OCI-LY7 (cell line): ENCODE measurements around the gene DOK7. TPM values are rescaled to one million over a fixed set of nuclear protein-coding genes. Genes with fewer than 3 reads are reported as not detected.

ENCODE experiments used
- BruUV-seq: library from RNA; stranded (reverse); fragments of 400-500 nt; replicated peaks from 2 replicates; lab custom pipeline; 2021; lab: Mats Ljungman, UMichigan
- CTCF ChIA-PET: fragments of 300-600 bp; sonication (Branson Sonifier 250); formaldehyde crosslinking; loops from one replicate; lab custom pipeline; 2022; ENCODE audit warnings: antibody characterized with exemption; ENCODE audit not compliant: unreplicated experiment; lab: Charles Lee
- POLR2A ChIA-PET: fragments of 300-600 bp; sonication (Branson Sonifier 250); formaldehyde crosslinking; loops from one replicate; lab custom pipeline; 2022; ENCODE audit warnings: antibody characterized with exemption; lab: Charles Lee
- DNase-seq: peaks from one replicate; pipeline ENCODE4 v3.0.0-alpha.2; 2015; ENCODE audit warnings: low spot score
- H2AFZ ChIP-seq: fragments of 200-600 bp; sonication (generic), shearing (Covaris generic); 2 replicates; pipeline ENCODE4 v1.6.1; 2014; ENCODE audit warnings: mild to moderate bottlenecking, antibody characterized with exemption, low read length, moderate library complexity
- H3K27ac ChIP-seq: fragments of 200-600 bp; sonication (generic); 2 replicates; pipeline ENCODE4 v1.5.1; 2014; ENCODE audit warnings: mixed run types, low read depth, mild to moderate bottlenecking, moderate library complexity, low read length, inconsistent platforms; ENCODE audit not compliant: poor library complexity, severe bottlenecking
- H3K36me3 ChIP-seq: fragments of 200-600 bp; sonication (generic); 2 replicates; pipeline ENCODE4 v1.6.1; 2014; ENCODE audit warnings: mild to moderate bottlenecking, antibody characterized with exemption, low read length, moderate library complexity, mixed read lengths; ENCODE audit not compliant: insufficient read depth
- H3K4me1 ChIP-seq: fragments of 200-600 bp; sonication (generic); 2 replicates; pipeline ENCODE4 v1.5.1; 2014; ENCODE audit warnings: mild to moderate bottlenecking, low read length; ENCODE audit not compliant: insufficient read depth, poor library complexity, severe bottlenecking
- H3K4me2 ChIP-seq: fragments of 200-600 bp; sonication (generic); 2 replicates; pipeline ENCODE4 v1.6.1; 2014; ENCODE audit warnings: mild to moderate bottlenecking, low read length
- H3K4me3 ChIP-seq: fragments of 200-600 bp; sonication (generic); 2 replicates; pipeline ENCODE4 v1.5.1; 2014; ENCODE audit warnings: mild to moderate bottlenecking, low read depth, low read length; ENCODE audit not compliant: poor library complexity, severe bottlenecking
- H3K79me2 ChIP-seq: fragments of 200-600 bp; sonication (generic); 2 replicates; pipeline ENCODE4 v1.6.1; 2016; ENCODE audit warnings: low read depth, mild to moderate bottlenecking, low read length, moderate library complexity, mixed read lengths; ENCODE audit not compliant: insufficient read depth
- H3K9me2 ChIP-seq: fragments of 200-600 bp; sonication (generic); 2 replicates; pipeline ENCODE4 v1.6.1; 2016; ENCODE audit warnings: mild to moderate bottlenecking, low read length, mixed read lengths; ENCODE audit not compliant: insufficient read depth
- H3K9me3 ChIP-seq: fragments of 200-600 bp; sonication (generic); 2 replicates; pipeline ENCODE4 v1.6.1; 2014; ENCODE audit warnings: mild to moderate bottlenecking, mixed run types, low read length, mixed read lengths
- H4K20me1 ChIP-seq: fragments of 200-600 bp; sonication (generic); 2 replicates; pipeline ENCODE4 v1.6.1; 2014; ENCODE audit warnings: mild to moderate bottlenecking, antibody characterized with exemption, low read length, moderate library complexity, mixed read lengths; ENCODE audit not compliant: insufficient read depth
- CTCF ChIP-seq: fragments of 200-600 bp; sonication (generic); conservative IDR thresholded peaks from 2 replicates; pipeline ENCODE4 v1.5.1; 2014; ENCODE audit warnings: mild to moderate bottlenecking, antibody characterized with exemption, low read length, moderate library complexity, mixed read lengths
- EZH2phosphoT487 ChIP-seq: fragments of 200-600 bp; sonication (generic); IDR thresholded peaks from 2 replicates; pipeline ENCODE4 v1.6.1; 2018; ENCODE audit warnings: low read depth, borderline replicate concordance, mild to moderate bottlenecking, mixed run types, antibody characterized with exemption, low read length, moderate library complexity, mixed read lengths
- intact Hi-C: fragments of 100-400 bp; cut with micrococcal nuclease; formaldehyde crosslinking; loops from one replicate; pipeline ENCODE4 v1.10.0; 2022; ENCODE audit not compliant: unreplicated experiment
- total RNA-seq, 2 experiments: library from RNA; depleted of rRNA in 1 of 2; stranded (reverse); fragments of >200 nt in 1 of 2; shearing (Covaris generic) in 1 of 2; gene quantifications; 2 replicates each; pipeline ENCODE4 v1.2.3, GENCODE V29; 2014 to 2022

DOK7 gene
- total RNA-seq, 2 experiments from 2014 or later, result 1.5 TPM; not detected in 1

GRCh38 chr4:3520796-3521600 is 57.9 kb downstream of the DOK7 start:
- Histone ChIP-seq H3K4me1 (no peaks in the 10 kb centered on the region), H3K27ac (no peak overlapping the region), H3K4me3 (no peak overlapping the region), H3K36me3 (peaks cover 71% of the 10 kb centered on the region), H3K9me2 (no peaks in the 10 kb centered on the region), H3K4me2 (no peak overlapping the region), H2AFZ (no peak overlapping the region), H4K20me1 (no peaks in the 10 kb centered on the region), H3K79me2 (no peaks in the 10 kb centered on the region), H3K9me3 (no peaks in the 10 kb centered on the region)
- no peak for TF ChIP-seq EZH2phosphoT487
- TF ChIP-seq CTCF, result no peak
- intact Hi-C loops, result no loop called here
- no peak for DNase-seq
- BruUV-seq, result no TSS peak
- CTCF ChIA-PET, result no interaction called here
- POLR2A ChIA-PET, result no interaction called here

GRCh38 chr4:3521621-3522325 is 58.7 kb downstream of the DOK7 start:
- Histone ChIP-seq H3K9me3 (no peaks in the 10 kb centered on the region), H3K4me2 (no peak overlapping the region), H3K79me2 (no peaks in the 10 kb centered on the region), H2AFZ (no peak overlapping the region), H3K36me3 (peaks cover 64% of the 10 kb centered on the region), H3K4me1 (no peaks in the 10 kb centered on the region), H3K9me2 (no peaks in the 10 kb centered on the region), H3K4me3 (no peak overlapping the region), H4K20me1 (no peaks in the 10 kb centered on the region), H3K27ac (no peak overlapping the region)
- ChIA-PET CTCF (no interaction called here), POLR2A (no interaction called here)
- TF ChIP-seq CTCF, result no peak
- no peak for TF ChIP-seq EZH2phosphoT487
- no peak for DNase-seq
- intact Hi-C loops, result no loop called here
- BruUV-seq, result no TSS peak

GRCh38 chr4:3522326-3522640 is 59.2 kb downstream of the DOK7 start:
- Histone ChIP-seq H3K4me2 (no peak overlapping the region), H2AFZ (no peak overlapping the region), H3K79me2 (no peaks in the 10 kb centered on the region), H3K27ac (no peak overlapping the region), H4K20me1 (no peaks in the 10 kb centered on the region), H3K4me3 (no peak overlapping the region), H3K4me1 (no peaks in the 10 kb centered on the region), H3K36me3 (peaks cover 59% of the 10 kb centered on the region; the same call in 1 of the 2 replicates), H3K9me3 (no peaks in the 10 kb centered on the region), H3K9me2 (no peaks in the 10 kb centered on the region)
- no TSS peak for BruUV-seq
- intact Hi-C loops, result no loop called here
- TF ChIP-seq CTCF, result no peak
- no peak for TF ChIP-seq EZH2phosphoT487
- CTCF ChIA-PET, result no interaction called here
- no peak for DNase-seq
- POLR2A ChIA-PET, result no interaction called here
